ENCODE measurements around the gene PTPRD.
"Not testable (repeated sequence)": the region's sequence is repeated elsewhere in the genome, so short reads cannot be mapped to it uniquely, and the experiment has no call there.

Gene PTPRD

DNA sequence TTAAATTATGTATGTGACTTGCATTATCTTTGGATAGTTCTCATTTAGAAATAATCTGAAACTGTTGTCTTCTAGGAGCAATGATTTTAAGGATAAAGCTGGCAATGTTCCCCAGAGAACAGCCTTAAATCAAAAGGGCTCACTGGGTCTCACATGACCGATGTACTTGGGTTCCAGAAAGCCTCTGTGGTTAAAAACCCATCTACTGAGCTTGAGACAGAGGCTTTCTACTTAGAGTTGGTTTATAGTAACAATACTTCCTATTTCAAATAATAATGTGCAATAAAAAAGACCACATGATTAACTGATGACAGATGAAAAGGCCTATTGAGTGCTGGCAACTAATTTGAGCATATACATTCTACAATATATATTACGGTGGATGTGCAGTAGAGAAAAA, 1143.5 kb downstream of the PTPRD start:
- no peak for DNase-seq (ENCODE audit: low spot score)
- TF ChIP-seq, protein P1, sequence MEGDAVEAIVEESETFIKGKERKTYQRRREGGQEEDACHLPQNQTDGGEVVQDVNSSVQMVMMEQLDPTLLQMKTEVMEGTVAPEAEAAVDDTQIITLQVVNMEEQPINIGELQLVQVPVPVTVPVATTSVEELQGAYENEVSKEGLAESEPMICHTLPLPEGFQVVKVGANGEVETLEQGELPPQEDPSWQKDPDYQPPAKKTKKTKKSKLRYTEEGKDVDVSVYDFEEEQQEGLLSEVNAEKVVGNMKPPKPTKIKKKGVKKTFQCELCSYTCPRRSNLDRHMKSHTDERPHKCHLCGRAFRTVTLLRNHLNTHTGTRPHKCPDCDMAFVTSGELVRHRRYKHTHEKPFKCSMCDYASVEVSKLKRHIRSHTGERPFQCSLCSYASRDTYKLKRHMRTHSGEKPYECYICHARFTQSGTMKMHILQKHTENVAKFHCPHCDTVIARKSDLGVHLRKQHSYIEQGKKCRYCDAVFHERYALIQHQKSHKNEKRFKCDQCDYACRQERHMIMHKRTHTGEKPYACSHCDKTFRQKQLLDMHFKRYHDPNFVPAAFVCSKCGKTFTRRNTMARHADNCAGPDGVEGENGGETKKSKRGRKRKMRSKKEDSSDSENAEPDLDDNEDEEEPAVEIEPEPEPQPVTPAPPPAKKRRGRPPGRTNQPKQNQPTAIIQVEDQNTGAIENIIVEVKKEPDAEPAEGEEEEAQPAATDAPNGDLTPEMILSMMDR (IDR thresholded peaks at IDR 0.05; ENCODE audit: extremely low read depth, missing control alignments) = no peak

DNA sequence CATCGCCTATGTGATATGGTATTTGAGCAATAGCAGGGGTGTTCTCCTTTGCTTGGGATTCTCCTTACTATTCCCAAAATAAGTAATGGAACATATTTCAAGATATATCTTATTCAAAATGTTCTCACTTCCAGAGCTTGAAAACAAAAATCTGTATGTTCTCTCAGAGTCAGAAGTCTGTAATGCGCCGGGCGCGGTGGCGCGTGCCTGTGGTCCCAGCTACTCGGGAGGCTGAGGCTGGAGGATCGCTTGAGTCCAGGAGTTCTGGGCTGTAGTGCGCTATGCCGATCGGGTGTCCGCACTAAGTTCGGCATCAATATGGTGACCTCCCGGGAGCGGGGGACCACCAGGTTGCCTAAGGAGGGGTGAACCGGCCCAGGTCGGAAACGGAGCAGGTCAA, 1170.9 kb downstream of the PTPRD start:
- DNase-seq (ENCODE audit: low spot score) = not testable (repeated sequence)

DNA sequence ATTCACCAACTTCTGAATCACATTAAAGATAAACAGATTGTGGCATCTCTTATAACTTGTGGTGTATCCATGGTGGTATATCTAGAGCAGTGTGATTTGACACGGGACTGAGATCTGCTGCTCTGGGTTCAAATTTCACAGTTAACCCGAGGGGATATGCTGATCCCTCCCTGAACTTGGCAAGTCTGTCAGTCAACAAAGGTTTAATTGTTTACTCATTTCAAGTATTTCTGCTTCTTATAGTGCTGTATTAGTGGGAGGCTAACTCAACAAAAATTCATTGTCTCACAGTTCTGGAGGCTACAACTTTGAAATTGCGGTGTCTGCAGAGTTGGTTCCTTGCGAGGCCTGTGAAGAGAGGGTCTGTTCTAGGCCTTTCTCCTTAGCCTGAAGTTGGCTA, 1175.2 kb downstream of the PTPRD start:
- no peak for DNase-seq (ENCODE audit: low spot score)
- TF ChIP-seq, protein P1 (IDR thresholded peaks at IDR 0.05; ENCODE audit: extremely low read depth, missing control alignments) = no peak

DNA sequence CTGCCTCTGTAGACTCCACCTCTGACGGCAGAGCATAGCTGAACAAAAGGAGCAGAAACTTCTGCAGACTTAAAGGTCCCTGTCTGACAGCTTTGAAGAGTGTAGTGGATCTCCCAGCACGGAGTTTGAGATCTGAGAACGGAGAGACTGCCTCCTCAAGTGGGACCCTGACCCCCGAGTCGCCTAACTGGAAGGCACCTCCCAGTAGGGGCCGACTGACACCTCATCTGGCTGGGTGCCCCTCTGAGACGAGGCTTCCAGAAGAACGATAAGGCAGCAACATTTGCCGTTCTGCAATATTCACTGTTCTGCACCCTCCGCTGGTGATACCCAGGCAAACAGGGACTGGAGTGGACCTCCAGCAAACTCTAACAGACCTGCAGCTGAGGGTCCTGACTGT, 1186.3 kb downstream of the PTPRD start:
- not testable (repeated sequence) for DNase-seq (ENCODE audit: low spot score)

DNA sequence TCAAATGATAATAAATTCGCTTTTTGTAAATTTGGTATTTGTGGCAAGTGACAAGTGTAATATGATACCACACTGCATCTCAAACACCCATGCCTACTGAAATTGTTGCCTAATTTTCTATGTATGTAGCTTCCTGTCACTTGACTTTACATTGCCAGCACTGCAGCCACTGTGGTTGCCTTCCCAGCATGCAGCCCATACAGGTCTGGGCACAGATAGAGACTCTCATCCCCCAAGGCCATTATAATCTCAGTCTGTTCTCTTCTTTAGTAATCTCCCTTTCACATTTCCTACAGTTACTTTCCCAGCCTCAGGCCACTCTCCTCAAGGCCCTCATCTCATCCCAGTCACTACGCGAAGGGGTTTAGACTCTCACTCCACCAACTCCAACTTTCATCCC, 1200.6 kb downstream of the PTPRD start:
- no peak for DNase-seq (ENCODE audit: low spot score)
- TF ChIP-seq, protein P1 (IDR thresholded peaks at IDR 0.05; ENCODE audit: extremely low read depth, missing control alignments) = no peak

DNA sequence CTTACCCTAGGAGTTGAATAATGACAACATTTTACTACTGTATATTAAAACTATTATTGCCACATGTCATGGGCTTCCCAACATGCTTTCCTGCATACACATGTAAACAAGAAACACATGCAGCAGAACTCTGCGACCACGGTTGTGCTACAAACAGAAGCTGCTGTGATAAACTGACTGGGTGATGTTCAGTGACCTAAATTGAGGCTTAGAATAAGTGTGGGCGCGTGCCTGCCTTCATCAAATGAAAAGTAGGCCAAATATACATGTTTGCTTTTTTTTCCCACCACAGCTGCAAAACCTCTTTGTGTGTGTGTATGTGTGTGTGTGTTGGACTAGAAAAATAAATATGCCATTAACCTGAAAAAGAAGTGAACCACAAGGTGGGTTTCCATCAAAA, 1202.1 kb downstream of the PTPRD start:
- DNase-seq (ENCODE audit: low spot score) = no peak
- TF ChIP-seq, protein P1 (IDR thresholded peaks at IDR 0.05; ENCODE audit: extremely low read depth, missing control alignments) = no peak

DNA sequence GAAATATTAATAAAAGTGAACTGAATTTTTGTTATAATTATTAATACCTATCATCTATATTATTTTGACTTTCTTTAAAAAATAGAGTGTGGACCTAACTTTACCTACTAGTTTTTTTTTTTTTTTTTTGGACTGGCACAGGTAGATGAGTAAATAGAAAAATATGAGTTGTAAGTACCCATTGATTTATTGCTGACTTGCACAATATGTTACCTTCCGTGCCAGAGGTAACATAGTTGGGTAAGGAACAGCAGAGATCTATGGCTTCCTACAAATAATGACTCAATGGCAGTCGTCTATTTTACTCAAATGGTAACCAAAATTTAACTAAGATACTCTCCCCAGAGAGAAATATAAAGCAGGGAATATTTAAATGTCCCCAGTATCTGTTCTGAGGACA, 1212.8 kb downstream of the PTPRD start:
- TF ChIP-seq, protein P1 (IDR thresholded peaks at IDR 0.05; ENCODE audit: extremely low read depth, missing control alignments) = no peak
- no peak for DNase-seq (ENCODE audit: low spot score)

DNA sequence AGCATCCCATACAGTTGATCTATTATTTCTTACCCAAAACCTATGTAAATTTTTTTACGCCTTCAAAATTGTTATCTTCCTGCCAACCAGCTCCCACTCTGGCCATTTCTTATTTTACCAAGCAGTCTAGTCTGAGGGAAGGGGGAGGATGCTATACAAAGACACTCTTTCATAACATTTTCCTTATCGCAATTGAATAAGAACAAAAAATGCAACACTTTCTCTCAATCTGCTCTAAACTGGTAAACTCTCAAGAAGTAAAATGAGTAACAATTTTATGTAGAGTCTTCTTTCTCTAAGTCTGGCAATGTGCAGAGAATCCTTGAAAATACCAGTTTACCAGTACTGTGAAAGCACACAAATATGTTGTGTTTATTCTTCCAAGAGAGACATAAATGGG, 1216.3 kb downstream of the PTPRD start:
- no peak for DNase-seq (ENCODE audit: low spot score)
- TF ChIP-seq, protein P1 (IDR thresholded peaks at IDR 0.05; ENCODE audit: extremely low read depth, missing control alignments) = no peak

DNA sequence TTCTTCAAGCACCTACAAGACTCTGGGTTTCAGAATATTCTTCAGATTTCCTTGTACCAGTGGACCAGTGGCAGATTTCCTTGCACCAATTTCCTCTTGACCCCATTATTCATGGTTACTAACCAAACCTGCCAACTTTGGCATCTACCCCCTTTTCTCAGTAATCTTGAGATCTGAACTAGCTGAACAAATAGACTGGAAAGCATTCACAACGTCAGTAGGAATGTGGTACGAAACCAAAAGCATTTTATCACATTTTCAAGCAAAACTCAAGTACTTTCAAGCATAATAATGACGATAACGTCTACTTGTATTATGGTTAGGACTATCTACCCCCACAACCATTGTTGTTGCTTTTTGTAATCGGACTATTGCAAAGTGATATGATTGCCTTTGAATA, 1217.3 kb downstream of the PTPRD start:
- TF ChIP-seq, protein P1 (IDR thresholded peaks at IDR 0.05; ENCODE audit: extremely low read depth, missing control alignments) = no peak
- DNase-seq (ENCODE audit: low spot score) = no peak

Data from GM20000 (cell line).